ENCODE data around the gene SLMAP. TPM values are rescaled to one million over a fixed set of nuclear protein-coding genes. Genes with fewer than 3 reads are reported as not detected.
A peak's percentile ranks its signal among the peaks of the same experiment; 100 is the strongest.

The SLMAP gene, protein sequence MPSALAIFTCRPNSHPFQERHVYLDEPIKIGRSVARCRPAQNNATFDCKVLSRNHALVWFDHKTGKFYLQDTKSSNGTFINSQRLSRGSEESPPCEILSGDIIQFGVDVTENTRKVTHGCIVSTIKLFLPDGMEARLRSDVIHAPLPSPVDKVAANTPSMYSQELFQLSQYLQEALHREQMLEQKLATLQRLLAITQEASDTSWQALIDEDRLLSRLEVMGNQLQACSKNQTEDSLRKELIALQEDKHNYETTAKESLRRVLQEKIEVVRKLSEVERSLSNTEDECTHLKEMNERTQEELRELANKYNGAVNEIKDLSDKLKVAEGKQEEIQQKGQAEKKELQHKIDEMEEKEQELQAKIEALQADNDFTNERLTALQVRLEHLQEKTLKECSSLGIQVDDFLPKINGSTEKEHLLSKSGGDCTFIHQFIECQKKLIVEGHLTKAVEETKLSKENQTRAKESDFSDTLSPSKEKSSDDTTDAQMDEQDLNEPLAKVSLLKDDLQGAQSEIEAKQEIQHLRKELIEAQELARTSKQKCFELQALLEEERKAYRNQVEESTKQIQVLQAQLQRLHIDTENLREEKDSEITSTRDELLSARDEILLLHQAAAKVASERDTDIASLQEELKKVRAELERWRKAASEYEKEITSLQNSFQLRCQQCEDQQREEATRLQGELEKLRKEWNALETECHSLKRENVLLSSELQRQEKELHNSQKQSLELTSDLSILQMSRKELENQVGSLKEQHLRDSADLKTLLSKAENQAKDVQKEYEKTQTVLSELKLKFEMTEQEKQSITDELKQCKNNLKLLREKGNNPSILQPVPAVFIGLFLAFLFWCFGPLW
- 53.4 and 58.1 TPM in 2 replicates for total RNA-seq

DNA sequence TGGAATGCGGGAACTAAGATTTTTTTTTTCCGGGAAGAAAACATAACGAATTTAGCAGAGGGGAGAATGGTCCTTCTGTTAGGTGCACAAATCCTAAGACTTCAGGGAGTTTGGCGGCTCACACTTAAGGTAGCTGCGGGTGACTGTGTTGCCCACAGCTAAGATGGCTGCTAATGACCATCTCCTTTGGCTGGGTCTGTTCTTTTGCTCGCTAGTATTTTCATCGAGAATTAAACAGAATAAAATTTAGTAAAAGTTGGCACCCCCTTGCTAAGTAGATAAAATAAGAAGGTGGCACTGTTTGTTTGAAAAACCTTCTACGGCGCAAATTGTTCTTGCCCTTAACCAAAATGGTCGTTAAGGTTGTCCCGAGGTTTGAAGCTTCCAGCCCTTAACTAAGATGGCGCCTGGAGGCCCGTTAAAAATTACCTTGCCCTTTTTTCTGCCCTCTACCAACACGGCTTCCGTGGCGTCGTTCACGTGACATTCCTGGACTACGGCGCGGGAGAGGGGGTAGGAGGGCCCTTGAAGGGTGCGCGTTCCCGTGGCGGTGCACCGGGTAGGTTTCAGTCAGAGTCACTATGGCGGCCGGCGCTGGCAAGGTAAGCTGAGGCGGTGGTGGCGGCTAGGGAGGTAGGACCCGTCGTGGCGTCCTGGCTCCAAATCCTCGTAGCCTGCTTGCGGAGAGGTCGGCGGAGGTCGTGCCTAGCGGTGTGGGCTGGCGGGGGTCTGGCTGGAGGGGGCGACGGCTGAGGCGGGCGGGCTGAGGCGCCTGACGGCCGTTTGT lies at the start of gene SLMAP:
Gene SLMAP, plus strand, starts transcription at position 569 of the 787 bp plus-strand sequence. CDS start 1,343 bp downstream, outside the sequence.
- Mint-ChIP-seq H3K27me3 (peaks cover 9% of the 10 kb centered on the region), H3K4me1 (peaks cover 27% of the 10 kb centered on the region), H3K27ac (peak within 1 kb of the TSS; percentile 96), H3K9me3 (no peaks in the 10 kb centered on the region), H3K4me3 (peak within 1 kb of the TSS; percentile 98), H3K36me3 (ENCODE audit: low read depth) (peaks cover 21% of the 10 kb centered on the region)
- DNase-seq = peak; percentile 98
- intact Hi-C loops (cut with micrococcal nuclease) = loop anchor here (1.0 to 10.0 kb wide), 7 partner anchors 64 to 1074 kb away; partner anchors contain the start of genes ABHD6, APPL1, ARF4 and PDE12

DNA sequence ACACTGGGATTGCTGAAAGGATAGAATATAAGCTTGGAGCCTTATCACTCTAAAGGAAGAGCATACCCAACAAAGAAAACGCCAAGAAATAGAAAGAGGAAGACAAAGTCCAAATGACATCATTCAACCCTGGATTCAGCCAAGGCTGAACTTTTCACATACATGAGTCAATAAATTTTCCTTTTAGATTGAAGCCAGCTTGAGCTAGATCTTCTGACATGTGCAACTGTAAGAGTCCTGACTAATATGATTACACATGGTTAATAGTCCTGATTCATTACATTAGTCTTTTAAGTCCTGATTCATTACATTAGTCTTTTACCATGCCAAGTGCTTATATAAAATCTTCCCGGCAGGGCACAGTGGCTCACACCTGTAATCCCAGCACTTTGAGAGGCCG lies 49.6 kb upstream of the SLMAP start:
- no peak overlapping the region for H3K27ac Mint-ChIP-seq
- H3K4me3 Mint-ChIP-seq = no peak overlapping the region
- H3K4me1 Mint-ChIP-seq = no peaks in the 10 kb centered on the region
- no peaks in the 10 kb centered on the region for H3K36me3 Mint-ChIP-seq (ENCODE audit: low read depth)
- no peaks in the 10 kb centered on the region for H3K9me3 Mint-ChIP-seq
- intact Hi-C loops (cut with micrococcal nuclease) = no loop called here
- peaks cover 16% of the 10 kb centered on the region for H3K27me3 Mint-ChIP-seq
- DNase-seq = no peak

DNA sequence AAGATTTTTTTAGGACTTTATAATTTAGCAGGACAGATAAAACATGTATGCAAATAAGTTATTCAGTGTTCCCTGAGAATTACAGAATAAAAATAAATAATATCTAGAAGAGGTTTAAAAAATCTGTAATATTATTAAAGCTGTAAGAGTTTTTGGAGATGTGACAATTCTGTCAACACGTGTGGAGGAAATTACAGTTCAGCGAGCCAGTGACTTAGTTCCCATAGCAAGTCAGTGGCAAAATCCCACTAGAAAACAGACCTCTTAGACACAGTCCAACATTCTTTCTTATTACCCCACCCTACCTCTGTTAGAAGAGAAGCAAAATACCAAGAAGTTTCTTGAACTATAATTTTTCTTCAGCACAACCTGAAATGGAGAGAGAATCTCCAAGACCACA lies 47.1 kb upstream of the SLMAP start:
- peaks cover 14% of the 10 kb centered on the region for H3K27me3 Mint-ChIP-seq
- DNase-seq = no peak
- no peaks in the 10 kb centered on the region for H3K9me3 Mint-ChIP-seq
- H3K36me3 Mint-ChIP-seq (ENCODE audit: low read depth) = no peaks in the 10 kb centered on the region
- no peak overlapping the region for H3K27ac Mint-ChIP-seq
- H3K4me1 Mint-ChIP-seq = no peaks in the 10 kb centered on the region
- no peak overlapping the region for H3K4me3 Mint-ChIP-seq
- intact Hi-C loops (cut with micrococcal nuclease) = no loop called here

DNA sequence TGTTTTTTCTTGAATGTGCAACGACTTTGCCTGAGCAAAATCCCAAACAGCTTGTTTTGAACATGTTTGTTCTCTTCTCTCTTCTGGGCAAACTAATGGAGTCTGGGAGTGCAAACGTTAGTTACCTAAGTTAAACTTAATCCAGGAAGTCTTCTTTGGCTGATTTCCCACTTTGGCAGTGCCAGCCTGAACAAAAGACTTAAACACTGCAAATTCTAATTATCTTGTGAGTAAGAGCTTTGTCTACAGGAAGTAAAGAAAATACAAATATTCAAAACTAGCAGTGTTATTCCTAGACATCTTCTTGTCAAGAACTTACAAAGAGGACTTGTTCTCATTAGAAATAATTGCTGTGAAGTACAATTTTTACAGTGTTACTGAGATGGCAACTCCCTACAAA lies 46.5 kb upstream of the SLMAP start:
- intact Hi-C loops (cut with micrococcal nuclease) = no loop called here
- peaks cover 14% of the 10 kb centered on the region for H3K27me3 Mint-ChIP-seq
- H3K36me3 Mint-ChIP-seq (ENCODE audit: low read depth) = no peaks in the 10 kb centered on the region
- no peak for DNase-seq
- no peak overlapping the region for H3K4me3 Mint-ChIP-seq
- no peak overlapping the region for H3K27ac Mint-ChIP-seq
- no peaks in the 10 kb centered on the region for H3K4me1 Mint-ChIP-seq
- no peaks in the 10 kb centered on the region for H3K9me3 Mint-ChIP-seq

DNA sequence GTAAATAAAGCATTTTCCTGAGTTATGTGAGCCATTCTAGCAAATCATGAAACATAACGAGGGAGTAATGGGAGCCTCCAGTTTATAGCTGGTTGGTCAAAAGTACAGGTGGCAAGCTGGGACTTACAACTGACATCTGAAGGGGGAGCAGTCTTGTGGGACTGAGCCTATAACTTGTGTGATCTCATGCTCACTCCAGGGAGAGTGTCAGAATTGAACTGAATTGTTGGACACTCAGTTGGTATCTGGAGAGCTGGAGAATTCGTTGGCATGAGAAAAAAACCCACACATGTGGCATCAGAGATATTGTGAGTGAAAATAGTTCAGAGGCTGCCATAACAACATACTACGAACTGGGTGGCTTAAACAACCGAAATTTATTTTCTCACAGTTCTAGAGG lies 40.4 kb upstream of the SLMAP start:
- H3K27me3 Mint-ChIP-seq = peaks cover under 1% of the 10 kb centered on the region
- H3K4me3 Mint-ChIP-seq = no peak overlapping the region
- no peaks in the 10 kb centered on the region for H3K9me3 Mint-ChIP-seq
- H3K27ac Mint-ChIP-seq = no peak overlapping the region
- H3K36me3 Mint-ChIP-seq (ENCODE audit: low read depth) = no peaks in the 10 kb centered on the region
- intact Hi-C loops (cut with micrococcal nuclease) = no loop called here
- no peaks in the 10 kb centered on the region for H3K4me1 Mint-ChIP-seq
- no peak for DNase-seq

DNA sequence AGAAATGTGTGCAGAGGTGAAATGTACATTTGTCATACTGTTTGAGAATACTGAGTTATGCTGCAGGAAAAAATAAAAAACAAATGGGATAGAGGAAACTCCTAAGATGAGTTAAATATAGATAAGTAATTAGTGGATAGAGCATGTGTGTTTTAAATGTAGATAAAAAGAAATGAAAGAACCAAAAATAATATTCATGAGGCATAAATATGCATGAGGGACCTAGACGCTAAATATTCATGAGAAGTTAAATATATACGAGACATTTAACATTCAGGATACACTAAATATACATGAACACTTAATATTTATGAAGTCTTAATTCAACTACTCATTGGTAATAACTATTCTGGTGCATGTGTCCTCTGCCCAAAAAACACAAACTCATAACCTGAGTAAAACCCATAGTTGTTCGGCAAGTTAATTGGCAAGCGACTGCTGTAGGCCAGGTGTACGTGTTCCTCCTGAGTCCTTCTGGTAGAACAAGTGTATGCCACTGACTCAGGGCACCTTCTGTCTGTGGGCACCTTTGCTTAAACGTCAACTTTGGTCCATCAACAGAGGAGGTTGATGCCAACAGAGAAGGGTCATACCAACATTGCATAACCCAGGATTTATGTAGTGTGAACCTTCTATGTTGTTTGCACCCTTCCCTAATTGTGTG lies 38.8 kb upstream of the SLMAP start:
- Mint-ChIP-seq H3K27me3 (peaks cover 8% of the 10 kb centered on the region), H3K27ac (no peak overlapping the region)

DNA sequence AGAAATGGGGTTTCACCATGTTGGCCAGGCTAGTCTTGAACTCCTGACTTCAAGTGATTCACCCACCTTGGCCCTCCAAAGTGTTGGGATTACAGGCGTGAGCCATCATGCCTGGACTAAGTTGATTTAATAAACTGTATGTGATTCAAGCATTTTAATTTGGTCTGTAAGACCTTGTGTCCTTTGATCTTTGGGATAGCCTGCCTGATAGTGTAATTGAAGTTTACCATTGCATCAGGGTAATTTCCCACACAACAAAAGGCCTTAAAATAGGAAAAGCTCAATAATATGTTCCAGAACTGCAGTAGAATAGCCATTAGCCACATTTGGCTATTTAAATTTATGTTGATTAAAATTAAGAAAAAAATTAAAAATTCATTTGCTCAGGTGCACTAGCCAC lies 38.0 kb upstream of the SLMAP start:
- intact Hi-C loops (cut with micrococcal nuclease) = no loop called here
- Mint-ChIP-seq H3K4me3 (no peak overlapping the region), H3K27me3 (peaks cover 10% of the 10 kb centered on the region), H3K9me3 (no peaks in the 10 kb centered on the region), H3K36me3 (ENCODE audit: low read depth) (no peaks in the 10 kb centered on the region), H3K27ac (no peak overlapping the region), H3K4me1 (no peaks in the 10 kb centered on the region)
- no peak for DNase-seq

More for the DNA sequence above, 38.8 kb upstream of the SLMAP start:
- DNase-seq = no peak
- H3K36me3 Mint-ChIP-seq (ENCODE audit: low read depth) = no peaks in the 10 kb centered on the region
- H3K4me1 Mint-ChIP-seq = no peaks in the 10 kb centered on the region
- no peaks in the 10 kb centered on the region for H3K9me3 Mint-ChIP-seq
- H3K4me3 Mint-ChIP-seq = no peak overlapping the region
- intact Hi-C loops (cut with micrococcal nuclease) = no loop called here

DNA sequence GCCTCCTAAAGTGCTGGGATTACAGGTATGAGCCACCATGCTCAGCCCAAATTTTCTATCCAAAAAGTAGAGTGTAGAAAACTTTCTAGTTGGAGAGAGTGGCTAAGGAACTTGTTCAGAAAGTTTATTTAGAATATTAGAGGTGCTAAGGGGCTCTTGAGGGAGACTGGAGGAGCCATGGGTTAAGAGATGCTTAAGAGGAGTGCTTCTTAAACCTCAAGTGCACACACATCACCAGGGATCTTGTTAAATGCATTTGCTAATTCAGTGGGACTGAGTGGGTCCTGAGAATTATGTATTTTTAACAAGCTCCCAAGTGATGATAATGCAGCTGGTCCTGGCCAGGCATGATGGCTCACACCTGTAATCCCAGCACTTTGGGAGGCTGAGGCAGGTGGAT lies 29.7 kb upstream of the SLMAP start:
- no peak for DNase-seq
- Mint-ChIP-seq H3K36me3 (ENCODE audit: low read depth) (no peaks in the 10 kb centered on the region), H3K9me3 (no peaks in the 10 kb centered on the region), H3K27ac (no peak overlapping the region), H3K4me1 (no peaks in the 10 kb centered on the region), H3K4me3 (no peak overlapping the region), H3K27me3 (peaks cover 8% of the 10 kb centered on the region)
- intact Hi-C loops (cut with micrococcal nuclease) = no loop called here

DNA sequence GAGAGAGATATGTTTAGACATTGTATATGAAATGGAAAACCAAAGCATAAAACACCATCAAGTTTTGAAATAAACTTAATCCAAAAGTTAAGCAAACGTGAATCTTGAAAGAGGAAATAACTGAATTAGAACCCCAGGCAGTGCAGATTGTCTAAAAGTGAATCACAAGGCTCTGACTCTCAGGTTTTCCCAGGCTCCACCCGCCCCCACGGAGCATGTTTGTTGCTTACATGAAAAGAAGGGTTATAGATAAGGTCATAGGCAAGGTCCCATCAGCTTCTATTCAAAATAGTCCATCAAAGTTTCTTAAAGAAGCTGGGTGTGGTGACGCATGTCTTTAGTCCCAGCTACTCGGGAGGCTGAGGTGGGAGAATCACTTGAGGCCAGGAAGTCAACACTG lies 29.0 kb upstream of the SLMAP start:
- H3K9me3 Mint-ChIP-seq = no peaks in the 10 kb centered on the region
- no peak for DNase-seq
- intact Hi-C loops (cut with micrococcal nuclease) = no loop called here
- H3K27ac Mint-ChIP-seq = no peak overlapping the region
- peaks cover 4% of the 10 kb centered on the region for H3K27me3 Mint-ChIP-seq
- H3K4me3 Mint-ChIP-seq = no peak overlapping the region
- no peaks in the 10 kb centered on the region for H3K4me1 Mint-ChIP-seq
- no peaks in the 10 kb centered on the region for H3K36me3 Mint-ChIP-seq (ENCODE audit: low read depth)

DNA sequence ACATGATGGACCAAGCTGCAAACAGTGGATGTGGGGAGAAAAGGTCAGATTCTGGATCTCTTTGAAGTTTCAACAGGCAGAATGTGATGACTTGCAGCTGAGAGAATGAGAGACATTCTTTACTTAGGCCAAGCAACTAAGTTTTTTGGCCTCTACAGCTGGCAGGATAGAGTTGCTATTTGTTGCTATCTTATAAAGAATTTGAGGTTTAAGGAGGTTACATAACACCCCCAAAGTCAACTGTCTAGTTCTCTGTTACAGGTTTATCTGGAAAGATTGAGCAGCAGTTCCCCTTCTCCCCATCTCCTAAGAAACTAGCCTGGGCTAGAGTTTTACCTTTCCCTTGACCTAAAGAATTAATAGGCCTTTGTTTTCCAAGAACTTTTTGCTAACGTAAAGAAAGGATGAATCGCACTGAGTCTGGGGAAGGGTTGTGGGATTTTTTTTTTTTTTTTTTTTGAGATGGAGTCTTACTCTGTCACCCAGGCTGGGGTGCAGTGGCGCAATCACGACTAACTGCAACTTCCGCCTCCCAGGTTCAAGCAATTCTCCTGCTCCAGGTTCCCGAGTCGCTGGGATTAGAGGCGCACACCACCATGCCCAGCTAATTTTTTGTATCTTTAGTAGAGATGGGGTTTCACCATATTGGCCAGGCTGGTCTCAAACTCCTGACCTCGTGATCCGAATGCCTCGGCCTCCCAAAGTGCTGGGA lies 26.6 kb upstream of the SLMAP start:
- no peak for DNase-seq
- Mint-ChIP-seq H3K4me3 (no peak overlapping the region), H3K27ac (no peak overlapping the region), H3K9me3 (no peaks in the 10 kb centered on the region), H3K4me1 (no peaks in the 10 kb centered on the region), H3K27me3 (no peaks in the 10 kb centered on the region), H3K36me3 (ENCODE audit: low read depth) (no peaks in the 10 kb centered on the region)
- intact Hi-C loops (cut with micrococcal nuclease) = no loop called here

DNA sequence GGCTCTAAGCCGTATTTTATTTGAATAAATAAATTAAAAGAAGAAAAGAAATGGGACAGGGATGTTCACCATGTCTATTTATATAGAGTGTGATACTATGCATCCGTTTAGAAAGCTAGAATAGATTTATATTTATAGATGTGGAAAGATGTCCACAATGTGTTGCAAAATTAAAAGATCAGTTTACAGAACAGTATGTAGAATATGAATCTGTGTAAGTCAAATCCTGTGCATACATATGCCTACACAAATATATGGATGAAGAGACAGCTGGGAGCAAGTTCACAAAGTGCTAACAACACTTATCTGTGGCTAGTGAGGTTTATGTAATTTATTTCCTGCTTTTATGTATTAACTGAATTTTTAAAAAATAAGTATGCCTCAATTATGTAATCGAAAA lies 25.4 kb upstream of the SLMAP start:
- H3K27me3 Mint-ChIP-seq = peaks cover 3% of the 10 kb centered on the region
- H3K27ac Mint-ChIP-seq = no peak overlapping the region
- no peaks in the 10 kb centered on the region for H3K36me3 Mint-ChIP-seq (ENCODE audit: low read depth)
- intact Hi-C loops (cut with micrococcal nuclease) = no loop called here
- no peak for DNase-seq
- no peaks in the 10 kb centered on the region for H3K9me3 Mint-ChIP-seq
- H3K4me3 Mint-ChIP-seq = no peak overlapping the region
- no peaks in the 10 kb centered on the region for H3K4me1 Mint-ChIP-seq

DNA sequence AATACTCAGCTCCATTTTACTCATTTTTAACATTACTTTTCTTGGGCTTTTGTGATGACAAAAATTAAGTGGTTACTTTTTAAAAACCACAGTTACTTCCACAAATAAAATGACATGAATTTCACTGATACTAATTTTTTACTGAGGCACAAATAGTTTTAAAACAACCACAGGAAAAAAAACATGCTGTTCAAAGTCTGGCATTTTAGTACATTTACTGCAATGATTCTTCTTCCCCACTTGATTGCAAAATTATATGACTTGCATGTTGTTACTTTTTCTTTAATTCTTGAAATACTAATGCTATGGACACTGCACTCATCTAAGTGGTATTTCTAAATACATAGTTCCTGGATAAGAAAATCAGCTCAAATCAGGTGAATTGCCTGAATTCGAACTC lies 24.8 kb upstream of the SLMAP start:
- Mint-ChIP-seq H3K27ac (no peak overlapping the region), H3K27me3 (peaks cover 3% of the 10 kb centered on the region), H3K4me3 (no peak overlapping the region), H3K4me1 (no peaks in the 10 kb centered on the region), H3K36me3 (ENCODE audit: low read depth) (no peaks in the 10 kb centered on the region), H3K9me3 (no peaks in the 10 kb centered on the region)
- no peak for DNase-seq
- intact Hi-C loops (cut with micrococcal nuclease) = no loop called here

DNA sequence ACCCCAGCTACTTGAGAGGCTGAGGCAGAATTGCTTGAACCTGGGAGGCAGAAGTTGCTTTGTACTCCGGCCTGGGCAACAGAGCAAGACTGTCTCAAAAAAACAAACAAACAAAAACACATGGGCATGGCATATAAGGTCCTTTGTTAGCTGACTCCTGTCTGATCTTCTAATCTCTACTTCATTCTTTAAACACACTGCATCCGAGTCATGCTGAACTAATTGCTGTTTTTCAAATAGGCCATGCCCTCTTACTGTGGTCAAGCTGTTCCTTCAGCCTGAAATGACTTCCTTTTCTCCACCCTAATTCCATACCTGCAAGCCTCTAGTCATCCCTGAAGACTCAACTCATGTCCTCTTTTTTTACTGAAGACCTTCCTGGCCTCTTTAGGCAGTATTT lies 22.3 kb upstream of the SLMAP start:
- no peak overlapping the region for H3K4me3 Mint-ChIP-seq
- intact Hi-C loops (cut with micrococcal nuclease) = no loop called here
- no peaks in the 10 kb centered on the region for H3K36me3 Mint-ChIP-seq (ENCODE audit: low read depth)
- peaks cover 3% of the 10 kb centered on the region for H3K27me3 Mint-ChIP-seq
- no peaks in the 10 kb centered on the region for H3K4me1 Mint-ChIP-seq
- H3K9me3 Mint-ChIP-seq = no peaks in the 10 kb centered on the region
- DNase-seq = no peak
- H3K27ac Mint-ChIP-seq = no peak overlapping the region
